K562 treated with DMSO at 1 percent for 48 hours (cell line): ENCODE results near the gene KRT4. TPM values are rescaled to one million over a fixed set of nuclear protein-coding genes. Genes with fewer than 3 reads are reported as not detected.

Source experiments
- total RNA-seq: library from RNA; unstranded; fragments of 300-600 nt; gene quantifications from 2 replicates; pipeline ENCODE4 v1.2.3, GENCODE V29; 2022; ENCODE audit warnings: low replicate concordance; ENCODE audit errors: extremely low read depth

The KRT4 gene
- not detected in 2 replicates for total RNA-seq

GRCh38 chr12:52813885-52814709 is at the start of gene KRT4:
KRT4 (minus strand) TSS chr12:52814116; CDS start chr12:52814058, 58 bp downstream.

GRCh38 chr12:52848661-52849255 is 34.8 kb upstream of the KRT4 start, which contains the start of gene KRT78:
KRT78 (minus strand) TSS chr12:52848994; CDS start chr12:52848930, 64 bp downstream.

GRCh38 chr12:52833922-52834726 is 20.2 kb upstream of the KRT4 start, which contains the start of gene KRT79:
KRT79 (minus strand) TSS chr12:52834311; CDS start chr12:52834260, 51 bp downstream.

GRCh38 chr12:52795694-52796428 is 18.1 kb downstream of the KRT4 start, which contains the start of gene KRT3:
KRT3 (minus strand) TSS chr12:52796117; CDS start chr12:52796042, 75 bp downstream.

GRCh38 chr12:52776913-52777395 is 37.0 kb downstream of the KRT4 start, which contains the start of gene KRT76:
KRT76 (minus strand) TSS chr12:52777345; CDS start chr12:52777291, 54 bp downstream.

Other genes starting within 250 kb of the KRT4 start
- gene KRT74, start 240.3 kb downstream of the KRT4 start, total RNA-seq: not detected in 2 replicates
- not detected in 2 replicates for gene KRT72, start 212.7 kb downstream of the KRT4 start, total RNA-seq
- not detected in 2 replicates for gene KRT73, start 195.6 kb downstream of the KRT4 start, total RNA-seq
- gene KRT2, start 161.9 kb downstream of the KRT4 start, total RNA-seq: not detected in 2 replicates
- gene KRT1, start 133.7 kb downstream of the KRT4 start, total RNA-seq: not detected in 2 replicates
- gene KRT77, start 110.6 kb downstream of the KRT4 start, total RNA-seq: not detected in 2 replicates
- gene KRT76, start 36.8 kb downstream of the KRT4 start, total RNA-seq: not detected in 2 replicates
- not detected in 2 replicates for gene KRT3, start 18.0 kb downstream of the KRT4 start, total RNA-seq
- not detected in 2 replicates for gene KRT79, start 20.2 kb upstream of the KRT4 start, total RNA-seq
- not detected in 2 replicates for gene KRT78, start 34.9 kb upstream of the KRT4 start, total RNA-seq
- 606 TPM in 1 of 2 replicates, not detected in the other for gene KRT8, start 91.0 kb upstream of the KRT4 start, total RNA-seq
- gene KRT18, start 135.0 kb upstream of the KRT4 start, total RNA-seq: 246 TPM in 1 of 2 replicates, not detected in the other
- 778 TPM in 1 of 2 replicates, not detected in the other for gene EIF4B, start 192.3 kb upstream of the KRT4 start, total RNA-seq
- not detected in 2 replicates for gene TNS2, start 235.9 kb upstream of the KRT4 start, total RNA-seq